Measurements from ENCODE around the gene PRKX. TPM values are rescaled to one million over a fixed set of nuclear protein-coding genes. Genes with fewer than 3 reads are reported as not detected.

The PRKX gene
- total RNA-seq, 1 donor from 2014 or later: 64.3 TPM

GRCh38 chrX:3680459-3680858, 33.0 kb downstream of the PRKX start:
- H3K27ac Mint-ChIP-seq (ENCODE audit: unreplicated experiment): peak overlapping the region; percentile 22
- peaks cover 4% of the 10 kb centered on the region for H3K27me3 Mint-ChIP-seq (ENCODE audit: unreplicated experiment)

GRCh38 chrX:3679669-3680068, 33.8 kb downstream of the PRKX start:
- Mint-ChIP-seq H3K36me3 (ENCODE audit: unreplicated experiment) (no peaks in the 10 kb centered on the region), H3K27ac (ENCODE audit: unreplicated experiment) (no peak overlapping the region), H3K4me3 (ENCODE audit: unreplicated experiment) (no peak overlapping the region), H3K9me3 (ENCODE audit: unreplicated experiment) (peaks cover 2% of the 10 kb centered on the region), H3K4me1 (ENCODE audit: low read depth, unreplicated experiment) (peaks cover 4% of the 10 kb centered on the region), H3K27me3 (ENCODE audit: unreplicated experiment) (peaks cover 4% of the 10 kb centered on the region)
- TF ChIP-seq CTCF (IDR thresholded peaks at IDR 0.05; ENCODE audit: partially characterized antibody, unreplicated experiment): no peak
- no peak for DNase-seq

More at GRCh38 chrX:3680459-3680858, 33.0 kb downstream of the PRKX start:
- TF ChIP-seq CTCF (IDR thresholded peaks at IDR 0.05; ENCODE audit: partially characterized antibody, unreplicated experiment): no peak
- Mint-ChIP-seq H3K36me3 (ENCODE audit: unreplicated experiment) (no peaks in the 10 kb centered on the region), H3K4me3 (ENCODE audit: unreplicated experiment) (no peak overlapping the region), H3K9me3 (ENCODE audit: unreplicated experiment) (peaks cover 2% of the 10 kb centered on the region), H3K4me1 (ENCODE audit: low read depth, unreplicated experiment) (peaks cover 4% of the 10 kb centered on the region)
- DNase-seq: no peak

- Mint-ChIP-seq H3K27me3 (ENCODE audit: unreplicated experiment) (peaks cover 6% of the 10 kb centered on the region), H3K9me3 (ENCODE audit: unreplicated experiment) (peaks cover 2% of the 10 kb centered on the region), H3K4me3 (ENCODE audit: unreplicated experiment) (no peak overlapping the region), H3K36me3 (ENCODE audit: unreplicated experiment) (peaks cover 2% of the 10 kb centered on the region), H3K27ac (ENCODE audit: unreplicated experiment) (no peak overlapping the region), H3K4me1 (ENCODE audit: low read depth, unreplicated experiment) (peaks cover 4% of the 10 kb centered on the region)
- DNase-seq: no peak
- TF ChIP-seq CTCF (IDR thresholded peaks at IDR 0.05; ENCODE audit: partially characterized antibody, unreplicated experiment): no peak
Observed at GRCh38 chrX:3678328-3678727, 35.1 kb downstream of the PRKX start.

GRCh38 chrX:3674881-3675280, 38.6 kb downstream of the PRKX start:
- H3K4me1 Mint-ChIP-seq (ENCODE audit: low read depth, unreplicated experiment): no peaks in the 10 kb centered on the region
- peaks cover 2% of the 10 kb centered on the region for H3K9me3 Mint-ChIP-seq (ENCODE audit: unreplicated experiment)
- no peak overlapping the region for H3K4me3 Mint-ChIP-seq (ENCODE audit: unreplicated experiment)
- TF ChIP-seq CTCF (IDR thresholded peaks at IDR 0.05; ENCODE audit: partially characterized antibody, unreplicated experiment): no peak
- peaks cover 4% of the 10 kb centered on the region for H3K36me3 Mint-ChIP-seq (ENCODE audit: unreplicated experiment)
- peaks cover 11% of the 10 kb centered on the region for H3K27me3 Mint-ChIP-seq (ENCODE audit: unreplicated experiment)
- no peak overlapping the region for H3K27ac Mint-ChIP-seq (ENCODE audit: unreplicated experiment)
- no peak for DNase-seq

GRCh38 chrX:3669841-3670475, 43.5 kb downstream of the PRKX start:
- no peak for TF ChIP-seq CTCF (IDR thresholded peaks at IDR 0.05; ENCODE audit: partially characterized antibody, unreplicated experiment)
- peaks cover 3% of the 10 kb centered on the region for H3K9me3 Mint-ChIP-seq (ENCODE audit: unreplicated experiment)
- no peaks in the 10 kb centered on the region for H3K4me1 Mint-ChIP-seq (ENCODE audit: low read depth, unreplicated experiment)
- peaks cover 18% of the 10 kb centered on the region for H3K36me3 Mint-ChIP-seq (ENCODE audit: unreplicated experiment)
- no peak for DNase-seq
- no peak overlapping the region for H3K27ac Mint-ChIP-seq (ENCODE audit: unreplicated experiment)
- peaks cover 8% of the 10 kb centered on the region for H3K27me3 Mint-ChIP-seq (ENCODE audit: unreplicated experiment)
- no peak overlapping the region for H3K4me3 Mint-ChIP-seq (ENCODE audit: unreplicated experiment)
